HepG2 (cell line): Measurements from ENCODE around the gene SLC1A4. TPM values are rescaled to one million over a fixed set of nuclear protein-coding genes. Genes with fewer than 3 reads are reported as not detected.

Experiments used
- ETV5 ChIP-seq: IDR thresholded peaks from 2 replicates; pipeline ENCODE4 v1.6.1; 2018; ENCODE audit warnings: missing biosample characterization, missing genetic modification reagents, inconsistent platforms, borderline replicate concordance
- GABPA ChIP-seq, 2 experiments: IDR thresholded peaks; 2 replicates each; pipeline ENCODE4 v1.6.1; 2011 to 2016; ENCODE audit warnings: low read depth in 2 of 2, low read length in 1 of 2, missing biosample characterization in 1 of 2, missing genetic modification characterization in 1 of 2
- HOMEZ ChIP-seq: IDR thresholded peaks from 2 replicates; pipeline ENCODE4 v1.6.1; 2016; ENCODE audit warnings: low read depth
- KLF16 ChIP-seq, 2 experiments: sonication (generic) in 1 of 2; formaldehyde crosslinking in 1 of 2; IDR thresholded peaks; 2 replicates each; pipeline versions ENCODE4 v1.6.1 to v1.8.0; 2016 to 2023; ENCODE audit warnings: missing genetic modification reagents in 2 of 2, missing compliant biosample characterization in 1 of 2
- MXD3 ChIP-seq: IDR thresholded peaks from 2 replicates; pipeline ENCODE4 v1.6.1; 2016; ENCODE audit warnings: mild to moderate bottlenecking, missing biosample characterization, missing genetic modification reagents
- NBN ChIP-seq: fragments of 450-650 bp; conservative IDR thresholded peaks from 2 replicates; pipeline ENCODE4 v1.6.1; 2017
- NKX3-1 ChIP-seq: sonication (generic); formaldehyde crosslinking; IDR thresholded peaks from 2 replicates; pipeline ENCODE4 v1.5.0; 2020; ENCODE audit warnings: missing genetic modification reagents
- NR3C1 ChIP-seq: sonication (generic); formaldehyde crosslinking; IDR thresholded peaks from 2 replicates; pipeline ENCODE4 v1.4.0; 2020; ENCODE audit warnings: missing genetic modification reagents
- POGZ ChIP-seq: sonication (generic); formaldehyde crosslinking; IDR thresholded peaks from 2 replicates; pipeline ENCODE4 v1.4.0; 2020; ENCODE audit warnings: mild to moderate bottlenecking, missing genetic modification reagents
- SMAD9 ChIP-seq: sonication (generic); formaldehyde crosslinking; IDR thresholded peaks from 2 replicates; pipeline ENCODE4 v1.5.1; 2020; ENCODE audit warnings: mild to moderate bottlenecking, missing genetic modification reagents
- SP140L ChIP-seq: sonication (generic); formaldehyde crosslinking; IDR thresholded peaks from 2 replicates; pipeline ENCODE4 v1.4.0; 2020; ENCODE audit warnings: missing genetic modification reagents, borderline replicate concordance
- XRCC5 ChIP-seq: fragments of 200-400 bp; formaldehyde crosslinking; optimal IDR thresholded peaks from 2 replicates; pipeline ENCODE3; 2017; ENCODE audit warnings: mild to moderate bottlenecking, low read length
- ZBTB7B ChIP-seq: sonication (generic); formaldehyde crosslinking; IDR thresholded peaks from 2 replicates; pipeline ENCODE4 v1.4.0; 2020; ENCODE audit warnings: missing genetic modification reagents
- ZNF20 ChIP-seq: sonication (generic); formaldehyde crosslinking; IDR thresholded peaks from 2 replicates; pipeline ENCODE4 v1.4.0; 2020; ENCODE audit warnings: mild to moderate bottlenecking, moderate library complexity, missing genetic modification reagents
- ZNF296 ChIP-seq: sonication (generic); formaldehyde crosslinking; conservative IDR thresholded peaks from 2 replicates; pipeline ENCODE4 v1.5.0; 2020; ENCODE audit warnings: mild to moderate bottlenecking, missing genetic modification reagents
- ZNF34 ChIP-seq: sonication (generic); formaldehyde crosslinking; IDR thresholded peaks from 2 replicates; pipeline ENCODE4 v1.4.0; 2020; ENCODE audit warnings: mild to moderate bottlenecking, missing genetic modification reagents, borderline replicate concordance
- ZNF382 ChIP-seq: sonication (generic); formaldehyde crosslinking; IDR thresholded peaks from 2 replicates; pipeline ENCODE4 v1.5.0; 2020; ENCODE audit warnings: missing genetic modification reagents, mild to moderate bottlenecking, borderline replicate concordance
- ZNF670 ChIP-seq: sonication (generic); formaldehyde crosslinking; IDR thresholded peaks from 2 replicates; pipeline ENCODE4 v1.8.0; 2022; ENCODE audit warnings: mild to moderate bottlenecking, missing genetic modification reagents, borderline replicate concordance
- ZNF761 ChIP-seq: sonication (generic); formaldehyde crosslinking; conservative IDR thresholded peaks from 2 replicates; pipeline ENCODE4 v1.4.0; 2020; ENCODE audit warnings: mild to moderate bottlenecking, missing genetic modification reagents
- ZNF766 ChIP-seq: sonication (generic); formaldehyde crosslinking; IDR thresholded peaks from 2 replicates; pipeline ENCODE4 v1.5.0; 2020; ENCODE audit warnings: missing genetic modification reagents, borderline replicate concordance
- ZNF891 ChIP-seq: sonication (generic); formaldehyde crosslinking; IDR thresholded peaks from 2 replicates; pipeline ENCODE4 v1.5.0; 2020; ENCODE audit warnings: mild to moderate bottlenecking, missing genetic modification reagents
- polyA plus RNA-seq, 8 experiments: library from polyadenylated mRNA; depleted of rRNA in 3 of 8; stranded (reverse) in 7 of 8; unstranded in 1 of 8; fragments of >200 nt; fragmentation: Illumina TruSeq in 4 of 8; extraction: Trizol in 4 of 8; gene quantifications; 2 replicates each; pipeline versions ENCODE4 v1.2.1 to v1.2.3, GENCODE V29; 2011 to 2016; ENCODE audit warnings: low read depth in 4 of 8, missing spikeins in 1 of 8, mixed read lengths in 1 of 8; ENCODE audit not compliant: insufficient read depth in 1 of 8
- total RNA-seq, 5 experiments: library from RNA; depleted of rRNA; stranded (reverse); fragments of >200 nt; fragmentation: Illumina TruSeq; extraction: Trizol; gene quantifications; 2 replicates each; pipeline ENCODE4 v1.2.3, GENCODE V29; 2016; ENCODE audit warnings: low read depth in 1 of 5
- TF ChIP-seq, protein P1 (sequence below): fragments of 450-650 bp; IDR thresholded peaks from 2 replicates; pipeline ENCODE4 v1.6.1; 2016
- TF ChIP-seq, protein P2 (sequence below): IDR thresholded peaks from 2 replicates; pipeline ENCODE4 v1.6.1; 2012; ENCODE audit warnings: low read length, improper control_type of control experiment
- TF ChIP-seq, protein P3 (sequence below): sonication (generic); formaldehyde crosslinking; IDR thresholded peaks from 2 replicates; pipeline ENCODE4 v1.4.0; 2020; ENCODE audit warnings: missing genetic modification reagents

Gene SLC1A4
- total and polyA plus RNA-seq, 2 of the 13 experiments (the other 11 are each of a cell fraction or from before 2014, with no cell fraction given), result 21.0 to 39.6 TPM

- TF ChIP-seq, protein P1, sequence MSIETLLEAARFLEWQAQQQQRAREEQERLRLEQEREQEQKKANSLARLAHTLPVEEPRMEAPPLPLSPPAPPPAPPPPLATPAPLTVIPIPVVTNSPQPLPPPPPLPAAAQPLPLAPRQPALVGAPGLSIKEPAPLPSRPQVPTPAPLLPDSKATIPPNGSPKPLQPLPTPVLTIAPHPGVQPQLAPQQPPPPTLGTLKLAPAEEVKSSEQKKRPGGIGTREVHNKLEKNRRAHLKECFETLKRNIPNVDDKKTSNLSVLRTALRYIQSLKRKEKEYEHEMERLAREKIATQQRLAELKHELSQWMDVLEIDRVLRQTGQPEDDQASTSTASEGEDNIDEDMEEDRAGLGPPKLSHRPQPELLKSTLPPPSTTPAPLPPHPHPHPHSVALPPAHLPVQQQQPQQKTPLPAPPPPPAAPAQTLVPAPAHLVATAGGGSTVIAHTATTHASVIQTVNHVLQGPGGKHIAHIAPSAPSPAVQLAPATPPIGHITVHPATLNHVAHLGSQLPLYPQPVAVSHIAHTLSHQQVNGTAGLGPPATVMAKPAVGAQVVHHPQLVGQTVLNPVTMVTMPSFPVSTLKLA, result no peak
- no peak for TF ChIP-seq XRCC5
- TF ChIP-seq, protein P2, sequence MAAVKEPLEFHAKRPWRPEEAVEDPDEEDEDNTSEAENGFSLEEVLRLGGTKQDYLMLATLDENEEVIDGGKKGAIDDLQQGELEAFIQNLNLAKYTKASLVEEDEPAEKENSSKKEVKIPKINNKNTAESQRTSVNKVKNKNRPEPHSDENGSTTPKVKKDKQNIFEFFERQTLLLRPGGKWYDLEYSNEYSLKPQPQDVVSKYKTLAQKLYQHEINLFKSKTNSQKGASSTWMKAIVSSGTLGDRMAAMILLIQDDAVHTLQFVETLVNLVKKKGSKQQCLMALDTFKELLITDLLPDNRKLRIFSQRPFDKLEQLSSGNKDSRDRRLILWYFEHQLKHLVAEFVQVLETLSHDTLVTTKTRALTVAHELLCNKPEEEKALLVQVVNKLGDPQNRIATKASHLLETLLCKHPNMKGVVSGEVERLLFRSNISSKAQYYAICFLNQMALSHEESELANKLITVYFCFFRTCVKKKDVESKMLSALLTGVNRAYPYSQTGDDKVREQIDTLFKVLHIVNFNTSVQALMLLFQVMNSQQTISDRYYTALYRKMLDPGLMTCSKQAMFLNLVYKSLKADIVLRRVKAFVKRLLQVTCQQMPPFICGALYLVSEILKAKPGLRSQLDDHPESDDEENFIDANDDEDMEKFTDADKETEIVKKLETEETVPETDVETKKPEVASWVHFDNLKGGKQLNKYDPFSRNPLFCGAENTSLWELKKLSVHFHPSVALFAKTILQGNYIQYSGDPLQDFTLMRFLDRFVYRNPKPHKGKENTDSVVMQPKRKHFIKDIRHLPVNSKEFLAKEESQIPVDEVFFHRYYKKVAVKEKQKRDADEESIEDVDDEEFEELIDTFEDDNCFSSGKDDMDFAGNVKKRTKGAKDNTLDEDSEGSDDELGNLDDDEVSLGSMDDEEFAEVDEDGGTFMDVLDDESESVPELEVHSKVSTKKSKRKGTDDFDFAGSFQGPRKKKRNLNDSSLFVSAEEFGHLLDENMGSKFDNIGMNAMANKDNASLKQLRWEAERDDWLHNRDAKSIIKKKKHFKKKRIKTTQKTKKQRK, result no peak
- TF ChIP-seq SMAD9 (CRISPR knock-in tag), result no peak
- TF ChIP-seq GABPA (IDR thresholded peaks at IDR 0.05; ENCODE audit: low read depth, low read length), result no peak
- no peak for TF ChIP-seq GABPA (CRISPR knock-in tag; IDR thresholded peaks at IDR 0.05; ENCODE audit: low read depth)
- TF ChIP-seq MXD3 (CRISPR knock-in tag), result no peak
- no peak for TF ChIP-seq ZNF296 (CRISPR knock-in tag)
- no peak for TF ChIP-seq SP140L (CRISPR knock-in tag)
- TF ChIP-seq, protein P3, sequence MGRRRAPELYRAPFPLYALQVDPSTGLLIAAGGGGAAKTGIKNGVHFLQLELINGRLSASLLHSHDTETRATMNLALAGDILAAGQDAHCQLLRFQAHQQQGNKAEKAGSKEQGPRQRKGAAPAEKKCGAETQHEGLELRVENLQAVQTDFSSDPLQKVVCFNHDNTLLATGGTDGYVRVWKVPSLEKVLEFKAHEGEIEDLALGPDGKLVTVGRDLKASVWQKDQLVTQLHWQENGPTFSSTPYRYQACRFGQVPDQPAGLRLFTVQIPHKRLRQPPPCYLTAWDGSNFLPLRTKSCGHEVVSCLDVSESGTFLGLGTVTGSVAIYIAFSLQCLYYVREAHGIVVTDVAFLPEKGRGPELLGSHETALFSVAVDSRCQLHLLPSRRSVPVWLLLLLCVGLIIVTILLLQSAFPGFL (CRISPR knock-in tag), result no peak
- no peak for TF ChIP-seq ZNF891 (CRISPR knock-in tag)
- TF ChIP-seq ZNF20, result no peak
- no peak for TF ChIP-seq ZNF670 (CRISPR knock-in tag)
- no peak for TF ChIP-seq ZNF761 (CRISPR knock-in tag)
- peak; percentile 80; the same call in 1 of the 2 replicates for TF ChIP-seq ZBTB7B (CRISPR knock-in tag)
- TF ChIP-seq NBN, result no peak
- TF ChIP-seq ZNF766 (CRISPR knock-in tag), result no peak
- TF ChIP-seq POGZ (CRISPR knock-in tag), result peak; percentile 51; the same call in 1 of the 2 replicates
- TF ChIP-seq ZNF382 (CRISPR knock-in tag), result no peak
- no peak for TF ChIP-seq NR3C1 (CRISPR knock-in tag)
- peak; percentile 55; the same call in 1 of the 2 replicates for TF ChIP-seq HOMEZ
- no peak for TF ChIP-seq ETV5
- no peak; a peak in 1 of 4 replicates for TF ChIP-seq KLF16 (CRISPR knock-in tag; IDR thresholded peaks at IDR 0.05)
- no peak for TF ChIP-seq ZNF34 (CRISPR knock-in tag)
- TF ChIP-seq NKX3-1 (CRISPR knock-in tag), result no peak
Observed at GRCh38 chr2:64982311-64982857, 6.8 kb upstream of the SLC1A4 start (continued).
